Activated naive CD8-positive, alpha-beta T cell treated with anti-CD3 and anti-CD28 coated beads, Interleukin-2, amount 10 ng/mL, durations not matched to agents 7 days and 5 days (primary cell): ENCODE measurements around the gene POC1B. TPM values are rescaled to one million over a fixed set of nuclear protein-coding genes. Genes with fewer than 3 reads are reported as not detected.

Source experiments
- ATAC-seq: fragments of 150-1000 bp; cut with Tn5 transposase; one replicate; pipeline ENCODE4 v1.10.0; 2021; ENCODE audit warnings: low read depth, moderate library complexity
- POLR2A ChIA-PET: fragments of 350-600 bp; sonication (Branson Sonifier 250); formaldehyde crosslinking; loops from one replicate; lab custom pipeline; 2021; ENCODE audit warnings: antibody characterized with exemption; lab: Charles Lee
- DNase-seq: peaks from one replicate; pipeline ENCODE4 v3.0.0; 2021
- H3K27ac Mint-ChIP-seq: one replicate; pipeline ENCODE4 v1.8.0; 2022; ENCODE audit warnings: mild to moderate bottlenecking, mixed read lengths
- H3K27me3 Mint-ChIP-seq: one replicate; pipeline ENCODE4 v1.8.0; 2022; ENCODE audit warnings: mild to moderate bottlenecking, moderate library complexity, mixed read lengths
- H3K36me3 Mint-ChIP-seq: one replicate; pipeline ENCODE4 v1.8.0; 2021; ENCODE audit warnings: mild to moderate bottlenecking, mixed read lengths
- H3K4me1 Mint-ChIP-seq: one replicate; pipeline ENCODE4 v1.8.0; 2021; ENCODE audit warnings: mixed read lengths
- H3K4me3 Mint-ChIP-seq: one replicate; pipeline ENCODE4 v1.8.0; 2022; ENCODE audit warnings: mild to moderate bottlenecking, moderate library complexity, mixed read lengths
- H3K9me3 Mint-ChIP-seq: one replicate; pipeline ENCODE4 v1.8.0; 2021; ENCODE audit warnings: mixed read lengths
- total RNA-seq, 2 experiments: library from RNA; stranded (reverse); gene quantifications; one replicate each; pipeline ENCODE4 v1.2.3, GENCODE V29; 2021

Gene POC1B
- 10 to 100 TPM; 48.0 to 48.8 TPM for total RNA-seq

GRCh38 chr12:89525824-89526770 is at the start of gene POC1B:
POC1B (minus strand) TSS chr12:89526047; CDS start chr12:89525895, 152 bp downstream.
- Mint-ChIP-seq H3K4me1 (peaks cover 54% of the 10 kb centered on the region), H3K4me3 (peak within 1 kb of the TSS; percentile 98), H3K9me3 (no peaks in the 10 kb centered on the region), H3K27ac (peak within 1 kb of the TSS; percentile 97), H3K36me3 (peaks cover 30% of the 10 kb centered on the region), H3K27me3 (no peaks in the 10 kb centered on the region)
- ATAC-seq (peak; percentile 67), DNase-seq (peak; percentile 84)
- POLR2A ChIA-PET, result interaction anchor here (0.7 to 7.5 kb wide), 11 partner anchors 9 to 509 kb away, joined by 3 to 62 read pairs (median 3); partner anchors contain the start of genes ATP2B1 and DUSP6

GRCh38 chr12:89575374-89575773 is 49.5 kb upstream of the POC1B start:
- POLR2A ChIA-PET, result no interaction called here

GRCh38 chr12:89574736-89575208 is 48.9 kb upstream of the POC1B start:
- peaks cover 3% of the 10 kb centered on the region for H3K36me3 Mint-ChIP-seq
- POLR2A ChIA-PET, result no interaction called here
- ATAC-seq, result no peak
- H3K9me3 Mint-ChIP-seq, result no peaks in the 10 kb centered on the region
- no peak overlapping the region for H3K27ac Mint-ChIP-seq
- H3K4me3 Mint-ChIP-seq, result no peak overlapping the region
- no peak for DNase-seq
- no peaks in the 10 kb centered on the region for H3K27me3 Mint-ChIP-seq
- H3K4me1 Mint-ChIP-seq, result no peaks in the 10 kb centered on the region

More at GRCh38 chr12:89575374-89575773, 49.5 kb upstream of the POC1B start:
- Mint-ChIP-seq H3K4me3 (no peak overlapping the region), H3K27me3 (no peaks in the 10 kb centered on the region), H3K36me3 (no peaks in the 10 kb centered on the region), H3K9me3 (no peaks in the 10 kb centered on the region), H3K4me1 (no peaks in the 10 kb centered on the region), H3K27ac (no peak overlapping the region)
- ATAC-seq (no peak), DNase-seq (no peak)

GRCh38 chr12:89573051-89573810 is 47.4 kb upstream of the POC1B start:
- no peak overlapping the region for H3K4me3 Mint-ChIP-seq
- DNase-seq (no peak), ATAC-seq (no peak)
- H3K27me3 Mint-ChIP-seq, result no peaks in the 10 kb centered on the region
- H3K27ac Mint-ChIP-seq, result no peak overlapping the region
- POLR2A ChIA-PET, result no interaction called here
- peaks cover 3% of the 10 kb centered on the region for H3K36me3 Mint-ChIP-seq
- H3K4me1 Mint-ChIP-seq, result no peaks in the 10 kb centered on the region
- H3K9me3 Mint-ChIP-seq, result no peaks in the 10 kb centered on the region

DNA sequence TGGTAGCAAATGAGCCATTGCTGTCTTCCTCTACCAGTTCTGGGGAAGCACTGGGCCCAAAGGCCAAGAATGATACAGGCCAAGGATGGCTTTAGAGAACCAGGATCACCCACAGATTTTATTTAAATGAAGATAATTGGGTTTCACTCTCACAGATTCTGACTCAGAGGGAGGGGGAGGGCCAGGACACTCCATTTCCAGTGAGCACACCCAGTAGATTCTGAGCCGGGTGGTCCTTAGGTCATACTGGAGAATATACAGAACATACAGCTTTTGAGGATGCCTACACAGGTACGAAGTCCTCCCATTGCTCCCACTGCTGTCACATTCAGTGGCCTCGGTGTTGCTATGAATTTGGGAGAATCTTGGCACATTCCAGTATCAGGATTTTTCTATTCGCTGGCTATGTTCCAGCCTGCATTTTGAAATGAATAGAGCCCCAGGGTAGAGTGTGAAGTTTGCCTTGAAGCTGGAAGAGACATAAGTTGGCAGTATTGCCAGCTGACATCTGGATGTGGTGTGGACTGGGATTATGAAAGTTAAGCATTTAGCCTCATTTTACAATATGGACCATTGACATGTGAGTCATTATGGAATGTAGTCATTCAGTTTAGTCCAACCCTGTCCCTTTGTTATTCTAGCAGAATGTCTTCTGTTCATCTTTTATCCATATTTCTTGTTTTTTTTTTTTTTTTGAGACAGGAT is 45.8 kb upstream of the POC1B start:
- Mint-ChIP-seq H3K4me1 (no peaks in the 10 kb centered on the region), H3K27me3 (no peaks in the 10 kb centered on the region), H3K27ac (no peak overlapping the region), H3K9me3 (no peaks in the 10 kb centered on the region), H3K36me3 (peaks cover 6% of the 10 kb centered on the region), H3K4me3 (no peak overlapping the region)
- ATAC-seq (no peak), DNase-seq (no peak)
- POLR2A ChIA-PET, result no interaction called here

DNA sequence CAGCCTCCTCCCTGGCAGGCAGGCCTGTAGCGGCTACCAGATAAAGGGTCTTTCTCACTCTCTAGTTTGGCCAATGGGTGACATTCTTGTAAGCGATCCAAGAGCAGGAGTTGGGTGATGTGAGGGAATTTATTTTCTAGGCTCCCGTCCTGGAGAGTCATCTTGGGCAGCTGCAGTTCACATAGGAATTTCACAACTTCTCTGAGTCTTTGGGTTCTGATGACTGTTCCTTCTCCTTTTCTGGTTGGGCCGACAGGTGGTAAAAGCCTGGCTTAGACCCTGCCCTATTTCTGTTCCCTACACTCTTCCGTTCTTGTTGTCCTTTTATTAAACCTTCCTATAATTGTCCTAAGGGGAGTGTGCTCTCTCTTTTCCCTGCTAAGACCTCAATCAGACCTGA is 42.6 kb upstream of the POC1B start:
- H3K27ac Mint-ChIP-seq, result no peak overlapping the region
- POLR2A ChIA-PET, result no interaction called here

GRCh38 chr12:89567691-89568239 is 41.9 kb upstream of the POC1B start:
- POLR2A ChIA-PET, result no interaction called here
- ATAC-seq (no peak), DNase-seq (no peak)
- no peak overlapping the region for H3K4me3 Mint-ChIP-seq
- no peaks in the 10 kb centered on the region for H3K27me3 Mint-ChIP-seq
- no peaks in the 10 kb centered on the region for H3K4me1 Mint-ChIP-seq
- peaks cover 9% of the 10 kb centered on the region for H3K36me3 Mint-ChIP-seq
- H3K27ac Mint-ChIP-seq, result no peak overlapping the region
- no peaks in the 10 kb centered on the region for H3K9me3 Mint-ChIP-seq

More for the DNA sequence above, 42.6 kb upstream of the POC1B start:
- Mint-ChIP-seq H3K27me3 (no peaks in the 10 kb centered on the region), H3K4me3 (no peak overlapping the region), H3K9me3 (no peaks in the 10 kb centered on the region), H3K4me1 (no peaks in the 10 kb centered on the region), H3K36me3 (peaks cover 6% of the 10 kb centered on the region)
- ATAC-seq (no peak), DNase-seq (no peak)

DNA sequence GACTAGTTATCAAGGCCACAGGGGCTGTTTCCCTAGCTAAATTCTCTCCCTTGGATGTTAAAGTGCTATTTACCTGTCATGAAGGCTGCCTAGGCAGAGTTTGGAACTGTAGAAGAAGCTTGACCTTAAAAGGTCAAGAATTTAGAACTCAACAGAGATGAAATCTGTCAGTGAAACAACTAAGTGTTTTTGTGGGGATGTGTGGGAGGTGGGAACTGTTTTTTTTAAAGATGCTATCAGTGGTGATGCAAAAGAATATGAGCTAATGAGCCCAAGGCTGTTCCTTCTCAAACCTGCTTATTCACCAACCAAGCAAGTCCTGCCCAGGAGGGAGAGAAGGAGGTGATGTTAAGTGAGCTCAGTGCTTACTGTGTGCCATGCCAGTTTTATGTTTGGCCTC is 40.8 kb upstream of the POC1B start:
- peaks cover 4% of the 10 kb centered on the region for H3K4me1 Mint-ChIP-seq
- H3K36me3 Mint-ChIP-seq, result peaks cover 12% of the 10 kb centered on the region
- POLR2A ChIA-PET, result no interaction called here
- H3K4me3 Mint-ChIP-seq, result no peak overlapping the region
- no peak overlapping the region for H3K27ac Mint-ChIP-seq
- no peak for ATAC-seq
- no peaks in the 10 kb centered on the region for H3K27me3 Mint-ChIP-seq
- no peak for DNase-seq
- H3K9me3 Mint-ChIP-seq, result no peaks in the 10 kb centered on the region

- DNase-seq, result no peak
- peaks cover 12% of the 10 kb centered on the region for H3K36me3 Mint-ChIP-seq
- H3K27ac Mint-ChIP-seq, result no peak overlapping the region
- no peaks in the 10 kb centered on the region for H3K9me3 Mint-ChIP-seq
- ATAC-seq, result no peak
- H3K4me3 Mint-ChIP-seq, result no peak overlapping the region
- H3K4me1 Mint-ChIP-seq, result peaks cover 5% of the 10 kb centered on the region
- POLR2A ChIA-PET, result no interaction called here
- no peaks in the 10 kb centered on the region for H3K27me3 Mint-ChIP-seq
These were observed 39.2 kb upstream of the POC1B start for GRCh38 chr12:89565002-89565401.

GRCh38 chr12:89559753-89560152 is 33.9 kb upstream of the POC1B start:
- Mint-ChIP-seq H3K4me1 (peaks cover 5% of the 10 kb centered on the region), H3K27ac (no peak overlapping the region), H3K27me3 (no peaks in the 10 kb centered on the region), H3K9me3 (no peaks in the 10 kb centered on the region), H3K36me3 (peaks cover 10% of the 10 kb centered on the region), H3K4me3 (no peak overlapping the region)
- ATAC-seq, result no peak
- no peak for DNase-seq
- POLR2A ChIA-PET, result no interaction called here

DNA sequence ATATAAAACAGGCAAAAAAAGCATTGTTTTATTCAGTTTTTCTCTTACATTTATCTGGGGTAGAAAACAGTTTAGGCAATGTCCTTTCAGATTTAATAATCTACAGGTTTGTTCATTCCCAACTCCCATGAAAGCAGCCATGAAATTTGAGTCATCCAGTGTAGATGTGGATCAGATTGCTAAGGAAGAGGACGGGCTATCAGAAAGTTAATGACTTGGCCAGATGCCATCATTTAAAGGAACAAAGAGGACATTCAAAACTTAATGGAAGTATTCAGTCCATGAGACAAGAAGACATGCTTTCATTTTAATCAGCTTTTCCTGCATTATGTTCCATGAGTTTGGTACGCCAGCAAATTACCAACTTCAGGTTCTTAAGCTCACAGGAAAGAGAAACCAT is 31.1 kb upstream of the POC1B start:
- Mint-ChIP-seq H3K4me3 (no peak overlapping the region), H3K27ac (no peak overlapping the region)

DNA sequence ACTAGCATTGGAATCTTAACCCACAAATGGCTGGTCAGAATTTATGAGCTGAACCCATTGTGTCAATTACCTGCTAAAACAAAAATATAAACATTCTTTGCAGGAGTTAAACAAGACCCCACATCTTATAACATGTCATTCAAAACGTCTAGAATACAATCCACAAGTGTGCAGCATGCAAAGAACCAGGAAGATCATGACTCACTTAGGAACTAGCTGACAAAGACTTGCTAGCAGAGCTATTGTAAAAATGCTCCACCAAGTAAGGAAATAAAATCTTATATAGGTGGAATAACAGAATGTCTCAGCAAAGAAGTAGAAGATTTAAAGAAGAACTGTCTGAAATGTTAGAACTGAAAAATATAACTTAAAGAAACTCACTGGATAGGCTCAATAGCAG is 26.5 kb upstream of the POC1B start:
- DNase-seq (no peak), ATAC-seq (no peak)
- H3K4me1 Mint-ChIP-seq, result no peaks in the 10 kb centered on the region
- H3K27me3 Mint-ChIP-seq, result no peaks in the 10 kb centered on the region
- H3K36me3 Mint-ChIP-seq, result no peaks in the 10 kb centered on the region
- POLR2A ChIA-PET, result interaction anchor here (1.7 kb wide), 1 partner anchor 14 kb away, joined by 4 read pairs; no protein-coding TSS in a partner anchor
- no peak overlapping the region for H3K27ac Mint-ChIP-seq
- H3K9me3 Mint-ChIP-seq, result no peaks in the 10 kb centered on the region
- no peak overlapping the region for H3K4me3 Mint-ChIP-seq

More for the DNA sequence above, 31.1 kb upstream of the POC1B start:
- no peaks in the 10 kb centered on the region for H3K9me3 Mint-ChIP-seq
- H3K27me3 Mint-ChIP-seq, result no peaks in the 10 kb centered on the region
- H3K36me3 Mint-ChIP-seq, result peaks cover 6% of the 10 kb centered on the region
- POLR2A ChIA-PET, result no interaction called here
- ATAC-seq, result no peak
- H3K4me1 Mint-ChIP-seq, result peaks cover 4% of the 10 kb centered on the region
- DNase-seq, result no peak
